ENCODE data around the gene SUMO3.

Gene SUMO3

DNA sequence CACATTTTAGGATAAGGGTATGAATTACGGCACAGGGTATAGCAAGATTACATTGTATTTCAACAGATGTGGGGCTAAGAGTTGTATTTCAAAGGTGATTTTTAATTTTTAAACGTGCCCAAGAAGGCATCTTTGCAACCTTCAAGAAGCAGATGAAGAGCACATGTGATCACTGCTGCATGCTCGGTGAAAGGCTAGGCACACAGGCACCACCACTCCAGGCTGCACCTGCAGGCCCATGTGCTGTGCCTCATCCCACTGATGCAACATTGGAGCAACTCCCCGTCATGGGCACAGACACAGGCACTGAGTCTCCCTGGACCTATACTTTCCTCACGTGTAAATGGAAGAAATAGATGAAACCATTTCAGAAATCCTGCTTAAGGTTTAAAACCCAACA lies 39.8 kb downstream of the SUMO3 start:
- peak; percentile 30 for DNase-seq
- H2BK15ac ChIP-seq (replicated peaks; ENCODE audit: low read depth), result no peak overlapping the region
- no peak overlapping the region for H4K5ac ChIP-seq (ENCODE audit: low read length)
- H3K4me3 ChIP-seq (ENCODE audit: low read length), result no peak overlapping the region
- no peak overlapping the region for H3K56ac ChIP-seq (ENCODE audit: low read length)
- no CpG with 5 or more reads among the region's 5 CpGs for WGBS (ENCODE audit: extremely low coverage, insufficient coverage, low lambda C conversion rate)
- no peak overlapping the region for H4K8ac ChIP-seq (ENCODE audit: low read depth, low read length)
- no peak overlapping the region for H3K4ac ChIP-seq (ENCODE audit: low read depth, low read length)
- no peak overlapping the region for H3K27ac ChIP-seq (ENCODE audit: low read depth, low read length)
- no peak overlapping the region for H3K4me2 ChIP-seq (ENCODE audit: low read length)
- no peak overlapping the region for H2BK5ac ChIP-seq (ENCODE audit: low read length)
- peaks cover 31% of the 10 kb centered on the region for H3K79me1 ChIP-seq (ENCODE audit: low read length)
- no peak overlapping the region for H2BK120ac ChIP-seq (ENCODE audit: low read depth, low read length)
- H3K36me3 ChIP-seq (ENCODE audit: control insufficient read depth, insufficient read depth, low read length), result peaks cover 7% of the 10 kb centered on the region
- H3K18ac ChIP-seq (ENCODE audit: low read length), result no peak overlapping the region
- H2AK5ac ChIP-seq (ENCODE audit: low read length), result no peak overlapping the region
- H3K27me3 ChIP-seq (ENCODE audit: insufficient read depth, low read length, poor library complexity), result no peaks in the 10 kb centered on the region
- H3K4me1 ChIP-seq (ENCODE audit: control insufficient read depth, low read depth, low read length), result no peaks in the 10 kb centered on the region
- H3K23ac ChIP-seq (ENCODE audit: low read length), result no peak overlapping the region
- H3K9ac ChIP-seq (ENCODE audit: low read length), result no peak overlapping the region
- H3K79me2 ChIP-seq (ENCODE audit: control insufficient read depth, insufficient read depth, low read length), result peaks cover 23% of the 10 kb centered on the region

GRCh38 chr21:44774972-44775371 lies 42.9 kb downstream of the SUMO3 start:
- DNase-seq, result no peak
- Histone ChIP-seq H3K79me1 (ENCODE audit: low read length) (peaks cover 19% of the 10 kb centered on the region), H2BK15ac (replicated peaks; ENCODE audit: low read depth) (no peak overlapping the region), H3K4me3 (ENCODE audit: low read length) (no peak overlapping the region), H2AK5ac (ENCODE audit: low read length) (no peak overlapping the region), H3K56ac (ENCODE audit: low read length) (no peak overlapping the region), H3K18ac (ENCODE audit: low read length) (no peak overlapping the region), H3K36me3 (ENCODE audit: control insufficient read depth, insufficient read depth, low read length) (peaks cover 15% of the 10 kb centered on the region), H3K27me3 (ENCODE audit: insufficient read depth, low read length, poor library complexity) (no peaks in the 10 kb centered on the region), H3K4me2 (ENCODE audit: low read length) (no peak overlapping the region), H4K8ac (ENCODE audit: low read depth, low read length) (no peak overlapping the region), H2BK5ac (ENCODE audit: low read length) (no peak overlapping the region), H2BK120ac (ENCODE audit: low read depth, low read length) (no peak overlapping the region), H3K79me2 (ENCODE audit: control insufficient read depth, insufficient read depth, low read length) (peaks cover 7% of the 10 kb centered on the region), H3K27ac (ENCODE audit: low read depth, low read length) (no peak overlapping the region), H3K4ac (ENCODE audit: low read depth, low read length) (no peak overlapping the region), H4K5ac (ENCODE audit: low read length) (no peak overlapping the region), H3K4me1 (ENCODE audit: control insufficient read depth, low read depth, low read length) (no peaks in the 10 kb centered on the region), H3K9ac (ENCODE audit: low read length) (no peak overlapping the region), H3K23ac (ENCODE audit: low read length) (no peak overlapping the region)
- no CpG with 5 or more reads among the region's 8 CpGs for WGBS (ENCODE audit: extremely low coverage, insufficient coverage, low lambda C conversion rate)

DNA sequence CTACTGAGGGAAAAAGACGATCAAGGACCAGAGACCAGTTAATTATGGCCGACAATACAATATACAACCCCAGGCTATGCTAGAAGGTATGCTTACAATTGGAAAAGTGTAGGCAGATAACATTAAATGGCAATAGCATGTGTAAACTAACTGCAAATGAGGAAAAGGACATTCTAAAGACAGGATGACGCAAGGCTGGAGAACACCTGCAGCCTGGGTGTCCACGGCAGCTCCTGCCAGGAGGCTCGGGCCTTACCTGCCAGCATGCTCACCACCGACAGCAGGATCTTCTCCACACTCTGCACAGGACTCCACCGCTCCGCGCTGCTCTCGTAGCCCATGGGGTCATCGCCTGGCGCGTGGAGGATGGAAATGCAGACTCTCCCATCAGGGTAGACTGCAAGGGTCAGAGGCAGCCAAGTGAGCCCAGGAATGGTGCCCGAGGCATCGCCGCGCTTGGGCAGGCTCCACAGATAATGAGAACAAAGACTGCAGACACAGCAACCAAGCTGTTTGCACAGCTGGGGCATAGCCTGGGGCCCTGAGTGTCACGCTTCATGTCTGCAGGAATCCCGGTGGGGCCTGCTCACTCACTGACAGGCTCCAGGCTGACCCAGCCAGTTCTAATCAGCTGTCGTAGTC lies 44.5 kb downstream of the SUMO3 start:
- Histone ChIP-seq H2AK5ac (ENCODE audit: low read length) (no peak overlapping the region), H3K27ac (ENCODE audit: low read depth, low read length) (no peak overlapping the region), H3K36me3 (ENCODE audit: control insufficient read depth, insufficient read depth, low read length) (peaks cover 17% of the 10 kb centered on the region), H3K27me3 (ENCODE audit: insufficient read depth, low read length, poor library complexity) (no peaks in the 10 kb centered on the region), H3K4me3 (ENCODE audit: low read length) (no peak overlapping the region), H3K4me2 (ENCODE audit: low read length) (no peak overlapping the region), H3K4ac (ENCODE audit: low read depth, low read length) (no peak overlapping the region), H3K18ac (ENCODE audit: low read length) (no peak overlapping the region), H4K5ac (ENCODE audit: low read length) (no peak overlapping the region), H3K4me1 (ENCODE audit: control insufficient read depth, low read depth, low read length) (no peaks in the 10 kb centered on the region), H2BK15ac (replicated peaks; ENCODE audit: low read depth) (no peak overlapping the region), H3K79me1 (ENCODE audit: low read length) (peaks cover 16% of the 10 kb centered on the region), H3K23ac (ENCODE audit: low read length) (no peak overlapping the region), H4K8ac (ENCODE audit: low read depth, low read length) (no peak overlapping the region), H3K79me2 (ENCODE audit: control insufficient read depth, insufficient read depth, low read length) (peaks cover 3% of the 10 kb centered on the region), H2BK120ac (ENCODE audit: low read depth, low read length) (no peak overlapping the region), H3K9ac (ENCODE audit: low read length) (no peak overlapping the region), H2BK5ac (ENCODE audit: low read length) (no peak overlapping the region), H3K56ac (ENCODE audit: low read length) (no peak overlapping the region)
- WGBS (ENCODE audit: extremely low coverage, insufficient coverage, low lambda C conversion rate), result no CpG with 5 or more reads among the region's 20 CpGs
- peak; percentile 78 for DNase-seq

GRCh38 chr21:44771896-44772525 lies 45.9 kb downstream of the SUMO3 start:
- peak overlapping the region; percentile 15 for H3K56ac ChIP-seq (ENCODE audit: low read length)
- H3K9ac ChIP-seq (ENCODE audit: low read length), result no peak overlapping the region
- H2BK5ac ChIP-seq (ENCODE audit: low read length), result no peak overlapping the region
- H2BK15ac ChIP-seq (replicated peaks; ENCODE audit: low read depth), result no peak overlapping the region
- H2BK120ac ChIP-seq (ENCODE audit: low read depth, low read length), result no peak overlapping the region
- no peak overlapping the region for H3K18ac ChIP-seq (ENCODE audit: low read length)
- H3K36me3 ChIP-seq (ENCODE audit: control insufficient read depth, insufficient read depth, low read length), result peaks cover 18% of the 10 kb centered on the region
- no peak for DNase-seq
- no peak overlapping the region for H3K4ac ChIP-seq (ENCODE audit: low read depth, low read length)
- peaks cover 11% of the 10 kb centered on the region for H3K79me1 ChIP-seq (ENCODE audit: low read length)
- peaks cover 2% of the 10 kb centered on the region for H3K79me2 ChIP-seq (ENCODE audit: control insufficient read depth, insufficient read depth, low read length)
- no peaks in the 10 kb centered on the region for H3K4me1 ChIP-seq (ENCODE audit: control insufficient read depth, low read depth, low read length)
- WGBS (ENCODE audit: extremely low coverage, insufficient coverage, low lambda C conversion rate), result no CpG with 5 or more reads among the region's 17 CpGs
- H3K4me2 ChIP-seq (ENCODE audit: low read length), result no peak overlapping the region
- H4K5ac ChIP-seq (ENCODE audit: low read length), result no peak overlapping the region
- H3K27me3 ChIP-seq (ENCODE audit: insufficient read depth, low read length, poor library complexity), result no peaks in the 10 kb centered on the region
- no peak overlapping the region for H2AK5ac ChIP-seq (ENCODE audit: low read length)
- H3K4me3 ChIP-seq (ENCODE audit: low read length), result no peak overlapping the region
- H4K8ac ChIP-seq (ENCODE audit: low read depth, low read length), result no peak overlapping the region
- no peak overlapping the region for H3K23ac ChIP-seq (ENCODE audit: low read length)
- H3K27ac ChIP-seq (ENCODE audit: low read depth, low read length), result no peak overlapping the region

- Histone ChIP-seq H3K9ac (ENCODE audit: low read length) (no peak overlapping the region), H3K4me2 (ENCODE audit: low read length) (no peak overlapping the region), H2AK5ac (ENCODE audit: low read length) (no peak overlapping the region), H2BK5ac (ENCODE audit: low read length) (no peak overlapping the region), H3K4ac (ENCODE audit: low read depth, low read length) (no peak overlapping the region), H3K56ac (ENCODE audit: low read length) (no peak overlapping the region), H3K27ac (ENCODE audit: low read depth, low read length) (no peak overlapping the region), H3K36me3 (ENCODE audit: control insufficient read depth, insufficient read depth, low read length) (peaks cover 12% of the 10 kb centered on the region), H3K79me1 (ENCODE audit: low read length) (peaks cover 2% of the 10 kb centered on the region), H3K4me1 (ENCODE audit: control insufficient read depth, low read depth, low read length) (peaks cover 6% of the 10 kb centered on the region), H3K79me2 (ENCODE audit: control insufficient read depth, insufficient read depth, low read length) (no peaks in the 10 kb centered on the region), H2BK120ac (ENCODE audit: low read depth, low read length) (no peak overlapping the region), H3K18ac (ENCODE audit: low read length) (no peak overlapping the region), H2BK15ac (replicated peaks; ENCODE audit: low read depth) (no peak overlapping the region), H3K4me3 (ENCODE audit: low read length) (no peak overlapping the region), H4K5ac (ENCODE audit: low read length) (no peak overlapping the region), H4K8ac (ENCODE audit: low read depth, low read length) (no peak overlapping the region), H3K23ac (ENCODE audit: low read length) (no peak overlapping the region), H3K27me3 (ENCODE audit: insufficient read depth, low read length, poor library complexity) (no peaks in the 10 kb centered on the region)
- DNase-seq, result peak; percentile 35
- no CpG with 5 or more reads among the region's 30 CpGs for WGBS (ENCODE audit: extremely low coverage, insufficient coverage, low lambda C conversion rate)
These were observed 49.7 kb downstream of the SUMO3 start for GRCh38 chr21:44767834-44768831.

Measured in mesendoderm (in vitro differentiated cells).